Glutamatergic neuron (in vitro differentiated cells): Measurements from ENCODE around the gene SWT1. TPM values are rescaled to one million over a fixed set of nuclear protein-coding genes. Genes with fewer than 3 reads are reported as not detected.

ENCODE experiments used
- DNase-seq: peaks from one replicate; pipeline ENCODE4 v3.0.0; 2022
- H3K27ac Mint-ChIP-seq: one replicate; pipeline ENCODE4 v1.8.0; 2020; ENCODE audit warnings: mild to moderate bottlenecking, mixed read lengths, inconsistent platforms; ENCODE audit not compliant: unreplicated experiment
- H3K27me3 Mint-ChIP-seq: one replicate; pipeline ENCODE4 v1.8.0; 2020; ENCODE audit warnings: mild to moderate bottlenecking, moderate library complexity, mixed read lengths, inconsistent platforms; ENCODE audit not compliant: unreplicated experiment
- H3K36me3 Mint-ChIP-seq: one replicate; pipeline ENCODE4 v1.8.0; 2020; ENCODE audit warnings: mild to moderate bottlenecking, mixed read lengths, inconsistent platforms; ENCODE audit not compliant: unreplicated experiment
- H3K4me1 Mint-ChIP-seq: one replicate; pipeline ENCODE4 v1.8.0; 2020; ENCODE audit warnings: mild to moderate bottlenecking, low read depth, mixed read lengths, inconsistent platforms; ENCODE audit not compliant: unreplicated experiment
- H3K4me3 Mint-ChIP-seq: one replicate; pipeline ENCODE4 v1.8.0; 2020; ENCODE audit warnings: mild to moderate bottlenecking, mixed read lengths, inconsistent platforms; ENCODE audit not compliant: unreplicated experiment
- H3K9me3 Mint-ChIP-seq: one replicate; pipeline ENCODE4 v1.8.0; 2020; ENCODE audit warnings: mild to moderate bottlenecking, moderate library complexity, mixed read lengths, inconsistent platforms; ENCODE audit not compliant: unreplicated experiment
- total RNA-seq: library from RNA; stranded (reverse); fragmentation: NEBNext Ultra II Directional; extraction: Animal tissue kit (Norgen Biotek cat#: 25700); gene quantifications from one replicate; pipeline ENCODE4 v1.2.1, GENCODE V29; 2021; ENCODE audit not compliant: unreplicated experiment
- TF ChIP-seq, protein P1 (sequence below): fragments of 200-600 bp; sonication (generic); IDR thresholded peaks from one replicate; pipeline ENCODE4 v1.5.0; 2021; ENCODE audit not compliant: partially characterized antibody, unreplicated experiment

Gene SWT1
- total RNA-seq, 1 donor from 2014 or later, result 15.5 TPM

- no peak for DNase-seq
- Mint-ChIP-seq H3K4me3 (peak overlapping the region; percentile 99), H3K9me3 (peaks cover 7% of the 10 kb centered on the region), H3K36me3 (no peaks in the 10 kb centered on the region), H3K27ac (peak overlapping the region; percentile 92), H3K4me1 (peaks cover 15% of the 10 kb centered on the region), H3K27me3 (peaks cover 7% of the 10 kb centered on the region)
- TF ChIP-seq, protein P1, sequence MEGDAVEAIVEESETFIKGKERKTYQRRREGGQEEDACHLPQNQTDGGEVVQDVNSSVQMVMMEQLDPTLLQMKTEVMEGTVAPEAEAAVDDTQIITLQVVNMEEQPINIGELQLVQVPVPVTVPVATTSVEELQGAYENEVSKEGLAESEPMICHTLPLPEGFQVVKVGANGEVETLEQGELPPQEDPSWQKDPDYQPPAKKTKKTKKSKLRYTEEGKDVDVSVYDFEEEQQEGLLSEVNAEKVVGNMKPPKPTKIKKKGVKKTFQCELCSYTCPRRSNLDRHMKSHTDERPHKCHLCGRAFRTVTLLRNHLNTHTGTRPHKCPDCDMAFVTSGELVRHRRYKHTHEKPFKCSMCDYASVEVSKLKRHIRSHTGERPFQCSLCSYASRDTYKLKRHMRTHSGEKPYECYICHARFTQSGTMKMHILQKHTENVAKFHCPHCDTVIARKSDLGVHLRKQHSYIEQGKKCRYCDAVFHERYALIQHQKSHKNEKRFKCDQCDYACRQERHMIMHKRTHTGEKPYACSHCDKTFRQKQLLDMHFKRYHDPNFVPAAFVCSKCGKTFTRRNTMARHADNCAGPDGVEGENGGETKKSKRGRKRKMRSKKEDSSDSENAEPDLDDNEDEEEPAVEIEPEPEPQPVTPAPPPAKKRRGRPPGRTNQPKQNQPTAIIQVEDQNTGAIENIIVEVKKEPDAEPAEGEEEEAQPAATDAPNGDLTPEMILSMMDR, result no peak
These were observed 839 bp downstream of the SWT1 start for GRCh38 chr1:185157599-185158412.

DNA sequence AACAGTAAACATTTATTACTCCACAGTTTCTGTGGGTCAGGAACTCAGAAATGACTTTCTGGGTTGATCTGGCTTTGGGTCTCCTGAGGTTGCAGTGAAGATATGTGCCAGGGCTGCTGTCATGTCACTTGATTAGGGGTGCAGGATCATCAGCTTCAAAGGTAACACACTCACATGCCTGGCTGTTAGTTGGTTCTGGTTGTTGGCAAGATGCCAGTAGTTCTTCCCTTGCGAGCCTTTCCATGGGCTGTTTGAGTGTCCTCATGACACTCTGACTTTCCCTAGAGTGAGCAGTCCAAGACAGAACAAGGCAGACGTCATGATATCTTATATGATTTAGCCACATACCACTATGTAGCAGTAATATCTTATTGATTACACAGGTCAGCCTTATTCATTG, 1.8 kb downstream of the SWT1 start:
- Mint-ChIP-seq H3K9me3 (peaks cover 7% of the 10 kb centered on the region), H3K4me3 (peak overlapping the region; percentile 99), H3K27me3 (peaks cover 7% of the 10 kb centered on the region), H3K4me1 (peaks cover 15% of the 10 kb centered on the region), H3K36me3 (no peaks in the 10 kb centered on the region), H3K27ac (no peak overlapping the region)
- no peak for DNase-seq
- TF ChIP-seq, protein P1, result no peak

- DNase-seq, result no peak
- TF ChIP-seq, protein P1, result no peak
- Mint-ChIP-seq H3K4me1 (peaks cover 15% of the 10 kb centered on the region), H3K27me3 (peaks cover 7% of the 10 kb centered on the region), H3K4me3 (no peak overlapping the region), H3K36me3 (no peaks in the 10 kb centered on the region), H3K9me3 (peaks cover 7% of the 10 kb centered on the region), H3K27ac (no peak overlapping the region)
These were observed 3.0 kb downstream of the SWT1 start for GRCh38 chr1:185159966-185160365.

- Mint-ChIP-seq H3K4me3 (no peak overlapping the region), H3K4me1 (peaks cover 11% of the 10 kb centered on the region), H3K36me3 (no peaks in the 10 kb centered on the region), H3K27ac (no peak overlapping the region), H3K9me3 (peaks cover 2% of the 10 kb centered on the region), H3K27me3 (peaks cover 1% of the 10 kb centered on the region)
- TF ChIP-seq, protein P1, result no peak
- DNase-seq, result no peak
These were observed 5.5 kb downstream of the SWT1 start for GRCh38 chr1:185162491-185162890.

DNA sequence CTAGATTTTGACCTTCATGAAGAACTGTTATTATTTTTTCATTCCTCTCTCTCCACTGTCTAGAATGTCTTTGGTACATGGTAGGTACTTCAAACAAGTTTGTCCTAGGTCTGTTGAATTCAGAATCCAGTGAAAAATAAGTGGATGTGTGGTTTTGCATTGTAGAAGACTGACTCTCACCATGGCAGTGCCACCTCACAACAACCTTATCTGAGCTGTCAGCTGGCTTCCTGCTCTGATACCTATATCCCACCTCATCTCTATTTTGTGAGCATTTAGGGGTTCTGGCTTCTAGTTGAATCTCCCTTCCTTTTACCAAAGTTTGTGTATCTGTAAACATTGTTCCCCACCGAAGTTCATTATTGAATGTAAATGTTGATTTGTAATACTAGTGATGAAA, 9.1 kb downstream of the SWT1 start:
- Mint-ChIP-seq H3K4me3 (no peak overlapping the region), H3K9me3 (peaks cover 1% of the 10 kb centered on the region), H3K36me3 (no peaks in the 10 kb centered on the region), H3K27ac (no peak overlapping the region), H3K27me3 (no peaks in the 10 kb centered on the region), H3K4me1 (no peaks in the 10 kb centered on the region)
- no peak for DNase-seq
- TF ChIP-seq, protein P1, result no peak
